ENCODE results near the gene LRRIQ1.

GRCh38 chr12:85072826-85073225 is 36.7 kb downstream of the LRRIQ1 start:
- TF ChIP-seq CTCF (IDR thresholded peaks at IDR 0.05) (no peak), EP300 (IDR thresholded peaks at IDR 0.05) (no peak)
